Measurements from ENCODE around the gene R3HDM2. TPM values are rescaled to one million over a fixed set of nuclear protein-coding genes. Genes with fewer than 3 reads are reported as not detected.

Gene R3HDM2
- total RNA-seq, 4 donors from 2014 or later = 21.7 to 37.6 (median 29.3) TPM

DNA sequence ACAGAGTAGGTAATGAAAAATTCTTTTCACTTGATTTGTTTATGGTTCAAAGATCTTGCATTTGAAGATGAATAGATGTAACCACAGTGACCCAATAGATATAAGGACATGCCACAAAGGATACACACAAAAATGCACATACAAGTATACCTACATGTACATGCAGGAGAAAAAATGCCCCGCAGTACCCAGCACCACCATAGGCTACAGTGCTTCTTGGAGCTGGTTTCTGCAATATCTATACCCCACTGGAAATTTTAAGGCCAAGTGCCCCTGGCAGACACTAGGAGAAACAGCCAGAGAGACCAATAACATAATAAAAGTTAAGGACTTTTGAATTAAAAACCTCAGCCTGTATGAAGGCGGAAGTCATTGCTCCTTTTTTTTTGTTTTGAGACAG lies 167.7 kb downstream of the R3HDM2 start:
- Histone ChIP-seq H3K27ac (no peak overlapping the region), H3K27me3 (no peaks in the 10 kb centered on the region), H3K4me3 (no peak overlapping the region), H3K9me3 (no peaks in the 10 kb centered on the region), H3K4me1 (no peaks in the 10 kb centered on the region), H3K36me3 (peaks cover 6 to 94% (median 11%) of the 10 kb centered on the region in 3 donors)
- WGBS, 2 donors = 86 to 100% methylated on average over 2 of the region's 2 CpGs
- no peak for TF ChIP-seq POLR2A (IDR thresholded peaks at IDR 0.05)
- TF ChIP-seq, protein P1, sequence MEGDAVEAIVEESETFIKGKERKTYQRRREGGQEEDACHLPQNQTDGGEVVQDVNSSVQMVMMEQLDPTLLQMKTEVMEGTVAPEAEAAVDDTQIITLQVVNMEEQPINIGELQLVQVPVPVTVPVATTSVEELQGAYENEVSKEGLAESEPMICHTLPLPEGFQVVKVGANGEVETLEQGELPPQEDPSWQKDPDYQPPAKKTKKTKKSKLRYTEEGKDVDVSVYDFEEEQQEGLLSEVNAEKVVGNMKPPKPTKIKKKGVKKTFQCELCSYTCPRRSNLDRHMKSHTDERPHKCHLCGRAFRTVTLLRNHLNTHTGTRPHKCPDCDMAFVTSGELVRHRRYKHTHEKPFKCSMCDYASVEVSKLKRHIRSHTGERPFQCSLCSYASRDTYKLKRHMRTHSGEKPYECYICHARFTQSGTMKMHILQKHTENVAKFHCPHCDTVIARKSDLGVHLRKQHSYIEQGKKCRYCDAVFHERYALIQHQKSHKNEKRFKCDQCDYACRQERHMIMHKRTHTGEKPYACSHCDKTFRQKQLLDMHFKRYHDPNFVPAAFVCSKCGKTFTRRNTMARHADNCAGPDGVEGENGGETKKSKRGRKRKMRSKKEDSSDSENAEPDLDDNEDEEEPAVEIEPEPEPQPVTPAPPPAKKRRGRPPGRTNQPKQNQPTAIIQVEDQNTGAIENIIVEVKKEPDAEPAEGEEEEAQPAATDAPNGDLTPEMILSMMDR (IDR thresholded peaks at IDR 0.05) = no peak
- intact Hi-C loops (cut with DNase I) = no loop called here
- no peak for DNase-seq

DNA sequence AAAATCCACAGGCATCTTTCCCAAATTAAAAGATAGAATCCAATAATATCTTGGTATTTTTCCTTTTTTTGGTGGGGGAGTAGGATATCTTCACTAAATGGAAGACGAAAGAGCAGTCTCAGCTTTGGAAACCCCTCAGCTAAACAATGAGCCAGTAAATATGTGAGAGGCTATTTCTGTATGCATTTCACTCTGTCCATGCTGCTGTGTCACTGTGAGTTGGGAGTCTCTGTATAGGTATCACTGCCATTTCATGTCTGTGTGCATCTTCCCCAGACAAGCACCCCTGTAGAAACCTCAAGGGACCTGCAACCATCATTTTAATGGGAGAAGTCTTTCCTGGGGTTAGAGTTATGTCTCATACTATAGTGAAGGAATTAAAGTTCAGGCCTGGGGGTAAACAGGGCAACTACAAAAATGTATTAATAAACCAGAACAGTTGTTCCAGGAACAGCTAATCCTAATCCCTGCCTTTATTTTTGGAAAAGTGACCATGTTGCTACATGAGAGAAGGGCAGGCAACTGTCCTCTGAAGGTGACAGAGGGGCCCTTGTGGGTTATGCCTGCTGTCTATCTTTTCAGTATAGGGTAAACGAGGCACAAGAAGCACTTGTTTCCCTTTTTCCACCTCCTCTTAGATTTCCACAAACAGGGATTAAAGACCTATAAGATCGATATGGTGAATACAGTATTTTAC lies 168.6 kb downstream of the R3HDM2 start:
- Histone ChIP-seq H3K36me3 (peaks cover 4 to 94% (median 11%) of the 10 kb centered on the region in 3 donors), H3K4me3 (no peak overlapping the region), H3K27me3 (no peaks in the 10 kb centered on the region), H3K4me1 (no peaks in the 10 kb centered on the region), H3K27ac (no peak overlapping the region), H3K9me3 (no peaks in the 10 kb centered on the region)
- intact Hi-C loops (cut with DNase I) = no loop called here
- TF ChIP-seq POLR2A (IDR thresholded peaks at IDR 0.05) = no peak
- TF ChIP-seq, protein P1 (IDR thresholded peaks at IDR 0.05) = no peak
- no peak for DNase-seq
- WGBS, 2 donors = 83 to 85% methylated on average over 3 of the region's 3 CpGs

DNA sequence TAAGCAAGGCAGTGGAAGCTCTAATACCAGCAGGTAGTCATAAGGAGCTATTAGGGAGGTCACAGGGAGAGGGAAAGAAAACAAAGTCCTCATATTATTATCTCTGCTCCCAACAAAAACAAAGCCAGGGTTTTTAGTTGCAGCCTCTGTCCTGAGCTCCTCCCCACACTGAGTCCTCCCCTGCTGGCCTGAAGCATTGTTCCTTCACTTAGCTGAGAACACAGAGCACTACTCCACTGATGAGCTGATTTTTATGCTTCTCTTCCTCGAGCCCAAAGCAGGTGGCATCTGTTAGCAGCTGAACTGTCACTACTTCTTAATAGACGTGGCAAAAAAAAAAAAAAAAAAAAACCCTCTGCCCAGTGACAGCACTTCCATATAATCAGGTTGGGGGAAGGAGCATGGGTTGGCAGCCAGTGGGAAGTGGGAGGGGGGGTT lies 169.4 kb downstream of the R3HDM2 start:
- Histone ChIP-seq H3K27ac (no peak overlapping the region), H3K9me3 (no peaks in the 10 kb centered on the region), H3K4me3 (no peak overlapping the region), H3K36me3 (peaks cover under 1 to 94% (median 11%) of the 10 kb centered on the region in 3 donors), H3K4me1 (no peaks in the 10 kb centered on the region), H3K27me3 (no peaks in the 10 kb centered on the region)
- WGBS, 2 donors = 46 to 53% methylated on average over 2 of the region's 2 CpGs
- TF ChIP-seq POLR2A (IDR thresholded peaks at IDR 0.05) = no peak
- TF ChIP-seq, protein P1 (IDR thresholded peaks at IDR 0.05) = no peak
- no peak for DNase-seq
- intact Hi-C loops (cut with DNase I) = no loop called here

DNA sequence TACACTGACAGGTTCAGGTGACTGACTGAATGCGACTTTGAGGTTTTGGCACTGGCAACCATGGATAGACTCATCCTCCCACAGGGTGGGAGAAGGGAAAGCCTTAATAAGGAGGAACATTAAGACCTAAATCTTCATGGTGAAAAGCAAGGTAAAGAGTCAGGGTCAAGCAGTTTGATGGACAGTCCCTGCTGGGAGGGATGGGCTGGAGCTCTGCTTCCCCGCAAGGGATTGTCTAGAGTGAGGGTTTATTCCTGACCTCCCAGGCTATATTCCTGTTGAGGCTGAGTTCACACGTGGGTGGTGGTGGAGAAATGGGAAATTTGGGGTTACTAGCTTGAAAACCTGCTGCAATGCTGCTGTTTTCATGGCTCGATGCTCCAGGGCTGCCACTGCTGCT lies 170.5 kb downstream of the R3HDM2 start:
- Histone ChIP-seq H3K36me3 (peaks cover 0 to 94% (median 19%) of the 10 kb centered on the region in 3 donors), H3K9me3 (no peaks in the 10 kb centered on the region), H3K27ac (no peak overlapping the region), H3K4me3 (no peak overlapping the region), H3K4me1 (no peaks in the 10 kb centered on the region), H3K27me3 (no peaks in the 10 kb centered on the region)
- TF ChIP-seq, protein P1 (IDR thresholded peaks at IDR 0.05) = no peak
- no peak for TF ChIP-seq POLR2A (IDR thresholded peaks at IDR 0.05)
- intact Hi-C loops (cut with DNase I) = no loop called here
- DNase-seq = no peak
- WGBS, 2 donors = 81 to 87% methylated on average over 4 of the region's 4 CpGs

DNA sequence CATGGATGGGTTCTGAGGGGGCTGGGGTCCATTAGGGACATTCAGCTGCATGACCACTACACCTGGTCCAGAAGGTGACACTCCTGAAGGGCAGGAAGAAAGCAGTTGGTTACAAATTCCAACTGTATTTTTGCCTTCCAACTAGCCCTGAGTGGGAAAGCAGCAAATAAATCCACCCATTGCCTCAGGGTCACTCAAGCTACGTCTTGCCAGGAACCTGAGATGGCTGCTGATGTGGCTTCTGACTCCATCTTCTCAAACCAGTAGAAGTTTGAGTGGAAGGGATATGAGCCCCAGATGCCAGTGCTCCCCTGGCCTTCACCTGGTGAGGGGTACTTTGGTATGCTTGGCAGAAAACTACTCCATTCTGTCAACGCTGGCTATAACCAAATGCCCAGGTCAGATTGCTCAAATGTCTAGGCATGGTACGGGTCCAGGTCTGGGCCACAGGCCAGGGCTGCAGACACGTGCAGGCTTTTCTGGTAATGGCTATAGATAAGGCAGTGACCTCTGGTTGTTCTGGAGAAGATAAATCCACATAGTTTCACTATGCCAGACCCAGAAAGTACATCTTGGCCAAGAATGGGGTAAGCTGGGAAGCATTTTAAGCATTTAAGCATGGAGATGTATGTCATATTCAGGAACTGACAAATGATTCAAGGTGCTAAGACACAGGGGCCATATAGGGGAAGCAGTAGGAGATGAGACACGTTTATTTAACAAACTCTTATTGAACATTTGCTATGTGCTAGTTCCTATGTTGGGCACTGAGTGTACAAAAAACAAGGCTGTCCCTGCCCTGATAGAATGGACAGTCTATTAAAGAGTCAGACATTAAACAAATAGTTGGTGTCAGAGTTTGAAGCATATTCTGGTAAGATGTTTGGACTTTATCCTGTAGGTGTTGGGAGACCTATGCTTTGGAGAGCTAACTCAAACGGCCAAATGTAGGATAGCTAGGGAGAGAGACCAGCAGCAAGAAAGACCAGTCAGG lies 171.6 kb downstream of the R3HDM2 start:
- H3K27me3 ChIP-seq = no peaks in the 10 kb centered on the region
- 70 to 71% methylated on average over 4 to 6 of the region's 6 CpGs for WGBS, 2 donors
- H3K4me3 ChIP-seq = no peak overlapping the region
- TF ChIP-seq, protein P1 (IDR thresholded peaks at IDR 0.05) = no peak
- no peak for TF ChIP-seq POLR2A (IDR thresholded peaks at IDR 0.05)
- no peak for DNase-seq
- no peaks in the 10 kb centered on the region for H3K4me1 ChIP-seq
- no peaks in the 10 kb centered on the region for H3K9me3 ChIP-seq
- peaks cover 0 to 94% (median 19%) of the 10 kb centered on the region in 3 donors for H3K36me3 ChIP-seq
- intact Hi-C loops (cut with DNase I) = no loop called here
- no peak overlapping the region for H3K27ac ChIP-seq
